AG10803 (cell line): ENCODE data around the gene PLAGL1.

Source experiments
- DNase-seq: peaks from one replicate; pipeline ENCODE4 v3.0.0; 2010; ENCODE audit warnings: low read depth
- H3K4me3 ChIP-seq: 2 replicates; pipeline ENCODE4 v1.5.1; 2011; ENCODE audit warnings: mild to moderate bottlenecking, low read length, control low read depth
- CTCF ChIP-seq: conservative IDR thresholded peaks from 2 replicates; pipeline ENCODE4 v1.5.1; 2011; ENCODE audit warnings: mild to moderate bottlenecking, low read length, control low read depth, inconsistent platforms

The PLAGL1 gene

DNA sequence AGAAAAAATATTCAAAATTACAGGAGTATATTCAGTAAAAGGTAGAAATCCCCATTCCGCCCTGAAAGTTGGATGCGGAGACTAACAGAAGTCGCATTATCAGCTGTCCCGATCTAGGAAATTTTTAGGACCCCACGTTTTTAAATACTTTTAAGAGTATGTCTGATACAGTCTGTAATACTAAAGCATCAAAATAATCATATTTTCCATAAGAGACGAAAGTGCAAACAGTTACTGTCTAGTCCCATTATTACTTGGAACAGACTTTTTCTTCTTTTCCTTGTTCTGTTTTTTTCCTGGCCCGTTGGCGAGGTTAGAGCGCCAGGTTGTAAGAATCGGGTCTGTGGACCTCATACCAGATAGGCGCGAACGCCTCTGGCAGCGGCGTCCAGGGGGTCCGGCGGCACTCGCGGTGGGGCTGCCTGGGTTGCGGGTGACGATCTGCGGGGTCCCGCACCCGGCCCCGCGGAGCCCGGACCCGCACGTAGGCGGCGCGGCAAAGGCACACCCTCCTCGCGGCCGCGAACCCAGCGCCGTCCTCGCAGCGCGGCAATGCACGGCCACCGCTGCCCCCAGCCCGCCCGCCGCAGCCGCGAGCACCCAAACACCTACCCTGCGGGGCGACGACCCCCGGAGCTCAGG lies 460 bp downstream of the PLAGL1 start:
- H3K4me3 ChIP-seq = peak overlapping the region; percentile 54
- no peak for TF ChIP-seq CTCF
- DNase-seq = no peak

- H3K4me3 ChIP-seq = peak overlapping the region; percentile 54
- TF ChIP-seq CTCF = no peak
- peak; percentile 54 for DNase-seq
Observed at GRCh38 chr6:144006736-144007477, 1.2 kb downstream of the PLAGL1 start.

DNA sequence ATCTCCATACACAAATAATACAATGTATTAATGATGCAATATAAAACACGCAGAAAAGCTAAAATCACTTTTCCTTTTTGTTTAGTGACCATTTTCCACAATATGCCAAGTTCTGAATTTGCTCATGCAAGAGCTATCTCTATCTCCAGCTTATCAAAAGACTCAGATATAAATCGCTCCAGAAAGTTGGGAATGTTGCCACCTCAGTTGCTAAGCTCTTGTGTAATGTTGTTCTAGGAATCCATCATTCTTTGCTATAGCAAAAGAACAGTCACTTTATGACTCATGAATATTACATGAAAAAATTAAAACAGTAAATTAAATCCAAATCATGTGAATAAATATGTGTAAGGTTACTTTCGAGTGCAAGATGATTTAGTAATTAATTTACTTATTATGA lies 8.7 kb downstream of the PLAGL1 start:
- TF ChIP-seq CTCF = no peak
- peak; percentile 47 for DNase-seq
- H3K4me3 ChIP-seq = no peak overlapping the region

GRCh38 chr6:143998686-143999085 lies 9.4 kb downstream of the PLAGL1 start:
- DNase-seq = no peak
- no peak overlapping the region for H3K4me3 ChIP-seq
- no peak for TF ChIP-seq CTCF

- no peak for DNase-seq
- TF ChIP-seq CTCF = no peak
- H3K4me3 ChIP-seq = no peak overlapping the region
Observed at GRCh38 chr6:143993965-143994646, 14.0 kb downstream of the PLAGL1 start.

DNA sequence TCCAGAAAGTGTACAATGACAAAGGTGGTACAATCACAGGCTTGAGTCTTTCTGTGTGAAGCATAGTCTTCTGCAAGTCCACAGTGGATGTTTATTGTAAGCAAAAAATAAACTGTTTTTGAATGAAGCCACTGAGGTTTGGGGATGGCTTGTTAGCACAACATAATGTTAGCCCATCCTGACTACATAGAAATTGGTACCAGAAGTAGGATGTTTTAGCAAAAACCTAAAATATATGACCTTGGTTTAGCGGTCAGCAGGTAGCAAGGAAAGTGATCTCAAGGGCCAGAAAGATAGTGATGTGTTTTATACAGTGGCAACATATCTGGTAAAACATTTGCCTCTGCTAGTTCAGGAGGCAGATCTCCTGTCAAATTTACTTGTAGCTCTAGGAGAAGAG lies 15.8 kb downstream of the PLAGL1 start:
- no peak for TF ChIP-seq CTCF
- no peak for DNase-seq
- no peak overlapping the region for H3K4me3 ChIP-seq
